Lung (tissue), 12 donors: ENCODE data around the gene ATP1A1. TPM values are rescaled to one million over a fixed set of nuclear protein-coding genes. Genes with fewer than 3 reads are reported as not detected.

ENCODE experiments used
- ATAC-seq: fragments of 200-7000 bp; cut with Tn5 transposase; one replicate; pipeline ENCODE4 v1.9.1; 2020; ENCODE audit warnings: moderate number of reproducible peaks; ENCODE audit not compliant: insufficient read depth, low FRiP score
- DNase-seq, 3 donors: peaks; one replicate each; pipeline ENCODE4 v3.0.0-alpha.2; 2013 to 2017
- H3K27ac ChIP-seq, 2 donors: one replicate each; pipeline ENCODE4 v1.5.1; 2013; ENCODE audit warnings: mild to moderate bottlenecking in 2 of 2, moderate library complexity in 2 of 2, control low read depth in 1 of 2, inconsistent platforms in 1 of 2, low read depth in 1 of 2, low read length in 1 of 2
- H3K27me3 ChIP-seq, 3 donors: one replicate each; pipeline ENCODE4 v1.5.1; 2013; ENCODE audit warnings: low read length in 2 of 3; ENCODE audit not compliant: control insufficient read depth in 3 of 3, insufficient read depth in 3 of 3
- H3K36me3 ChIP-seq, 4 donors: one replicate each; pipeline ENCODE4 v1.5.1; 2013; ENCODE audit warnings: low read length in 4 of 4, mild to moderate bottlenecking in 1 of 4, moderate library complexity in 1 of 4; ENCODE audit not compliant: control insufficient read depth in 4 of 4, insufficient read depth in 4 of 4
- H3K4me1 ChIP-seq, 5 donors: one replicate each; pipeline ENCODE4 v1.5.1; 2013; ENCODE audit warnings: low read length in 5 of 5, mild to moderate bottlenecking in 2 of 5, moderate library complexity in 1 of 5; ENCODE audit not compliant: control insufficient read depth in 5 of 5, insufficient read depth in 5 of 5
- H3K4me3 ChIP-seq: one replicate; pipeline ENCODE4 v1.5.1; 2013; ENCODE audit warnings: mild to moderate bottlenecking, control low read depth, moderate library complexity
- H3K9ac ChIP-seq, 2 donors: one replicate each; pipeline ENCODE4 v1.5.1; 2013; ENCODE audit warnings: low read length in 2 of 2, control low read depth in 1 of 2; ENCODE audit not compliant: insufficient read depth in 1 of 2
- H3K9me3 ChIP-seq, 4 donors: one replicate each; pipeline ENCODE4 v1.5.1; 2013; ENCODE audit warnings: low read length in 3 of 4, mild to moderate bottlenecking in 1 of 4, moderate library complexity in 1 of 4; ENCODE audit not compliant: control insufficient read depth in 4 of 4, insufficient read depth in 3 of 4
- WGBS, 2 donors: extraction: QIAGEN DNeasy Blood & Tissue Kit; methylation state at CpG; one replicate each; pipeline ENCODE4 v1.1.7; 2013; 5-methylcytosine and 5-hydroxymethylcytosine counted together
- polyA plus RNA-seq, 2 donors: library from polyadenylated mRNA; stranded (reverse); fragments of 200-250 nt; gene quantifications; one replicate each; pipeline ENCODE4 v1.2.1, GENCODE V29; 2013
- total RNA-seq, 2 donors: library from RNA; depleted of rRNA in 1 of 2; stranded (reverse); fragments of >200 nt in 1 of 2; gene quantifications; one replicate each; pipeline ENCODE4 v1.2.1, GENCODE V29; 2014 to 2021
- TF ChIP-seq, protein P1 (sequence below): IDR thresholded peaks from 2 replicates; pipeline ENCODE4 v1.5.1; 2012; ENCODE audit warnings: mild to moderate bottlenecking; ENCODE audit errors: control extremely low read depth, extremely low read depth
- donor health status: control.
- donor health status: control.
- donor health status: Bipolar disorder and iron deficiency.
- donor health status: healthy.
- donor health status: DM: yes; HTN: yes; CAD: no.

ATP1A1 gene
- total and polyA plus RNA-seq, 4 donors: 320 to 715 (median 612) TPM

DNA sequence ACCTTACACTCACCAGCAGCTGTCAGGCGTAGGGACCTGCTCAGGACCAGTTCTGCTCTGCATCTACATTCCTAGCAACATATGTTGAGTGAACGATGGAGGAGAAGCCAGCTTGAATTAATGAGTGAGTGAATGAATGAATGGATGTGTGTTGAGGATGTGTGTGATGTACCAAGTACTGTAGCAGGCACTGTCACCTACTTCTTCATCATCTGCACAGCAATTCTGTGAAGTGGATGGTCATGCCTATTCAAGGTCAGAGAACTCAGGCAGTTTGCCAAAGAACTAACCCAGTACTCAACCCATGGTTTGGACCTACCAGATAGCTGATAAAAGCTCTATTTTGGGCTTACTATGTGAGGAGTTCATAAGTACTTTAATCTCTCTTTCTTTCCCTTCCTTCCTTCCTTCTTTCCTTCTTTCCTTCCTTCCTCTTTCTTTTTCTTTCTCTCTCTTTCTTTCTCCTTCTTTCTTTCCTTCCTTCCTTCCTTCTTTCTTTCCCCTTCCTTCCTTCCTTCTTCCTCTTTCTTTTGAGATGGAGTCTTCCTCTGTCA lies 56.9 kb downstream of the ATP1A1 start:
- TF ChIP-seq, protein P1, sequence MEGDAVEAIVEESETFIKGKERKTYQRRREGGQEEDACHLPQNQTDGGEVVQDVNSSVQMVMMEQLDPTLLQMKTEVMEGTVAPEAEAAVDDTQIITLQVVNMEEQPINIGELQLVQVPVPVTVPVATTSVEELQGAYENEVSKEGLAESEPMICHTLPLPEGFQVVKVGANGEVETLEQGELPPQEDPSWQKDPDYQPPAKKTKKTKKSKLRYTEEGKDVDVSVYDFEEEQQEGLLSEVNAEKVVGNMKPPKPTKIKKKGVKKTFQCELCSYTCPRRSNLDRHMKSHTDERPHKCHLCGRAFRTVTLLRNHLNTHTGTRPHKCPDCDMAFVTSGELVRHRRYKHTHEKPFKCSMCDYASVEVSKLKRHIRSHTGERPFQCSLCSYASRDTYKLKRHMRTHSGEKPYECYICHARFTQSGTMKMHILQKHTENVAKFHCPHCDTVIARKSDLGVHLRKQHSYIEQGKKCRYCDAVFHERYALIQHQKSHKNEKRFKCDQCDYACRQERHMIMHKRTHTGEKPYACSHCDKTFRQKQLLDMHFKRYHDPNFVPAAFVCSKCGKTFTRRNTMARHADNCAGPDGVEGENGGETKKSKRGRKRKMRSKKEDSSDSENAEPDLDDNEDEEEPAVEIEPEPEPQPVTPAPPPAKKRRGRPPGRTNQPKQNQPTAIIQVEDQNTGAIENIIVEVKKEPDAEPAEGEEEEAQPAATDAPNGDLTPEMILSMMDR: no peak

DNA sequence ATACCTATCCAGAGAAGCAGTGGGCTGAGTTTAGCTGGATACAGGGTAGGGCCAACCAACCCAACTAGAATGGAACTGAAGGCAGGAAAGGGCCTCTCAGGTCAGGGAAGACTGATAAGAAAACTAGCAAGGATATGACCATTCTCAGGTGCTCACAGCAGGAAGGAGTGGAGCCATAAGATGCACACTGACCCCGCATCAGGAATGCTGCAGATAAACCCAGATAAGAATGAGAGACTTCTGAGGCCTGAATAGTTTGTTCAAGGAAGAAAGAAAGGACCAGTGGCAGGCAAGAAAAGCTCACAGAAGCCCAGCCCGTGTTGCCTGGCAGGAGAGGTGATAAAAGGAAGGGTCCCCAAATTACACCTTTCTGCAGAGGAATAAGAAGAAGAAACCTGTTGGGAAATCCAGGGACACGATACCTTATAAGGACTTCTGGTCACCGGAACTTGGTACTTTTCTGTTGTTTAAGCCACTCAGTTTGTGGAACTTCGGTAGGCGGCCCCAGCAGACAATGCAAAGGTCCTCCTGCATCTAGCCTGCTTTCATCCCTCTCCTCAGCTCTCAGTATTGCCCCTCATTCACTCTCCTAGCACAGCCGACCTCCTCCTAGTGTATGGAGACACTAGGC lies 58.9 kb downstream of the ATP1A1 start:
- 78 to 79% methylated on average over 7 of the region's 7 CpGs for WGBS, 2 donors
- no peak for ATAC-seq
- no peak for DNase-seq

More for the DNA sequence above, 56.9 kb downstream of the ATP1A1 start:
- peak overlapping the region in 1 of 2 donors; percentile 71 for H3K27ac ChIP-seq
- H3K9ac ChIP-seq: no peak overlapping the region
- H3K4me1 ChIP-seq: peaks cover 0 to 5% (median 0%) of the 10 kb centered on the region in 5 donors
- DNase-seq: no peak
- no peaks in the 10 kb centered on the region for H3K9me3 ChIP-seq
- H3K36me3 ChIP-seq: no peaks in the 10 kb centered on the region
- no peak overlapping the region for H3K4me3 ChIP-seq
- ATAC-seq: no peak
- H3K27me3 ChIP-seq: no peaks in the 10 kb centered on the region
- 92 to 95% methylated on average over 2 of the region's 2 CpGs for WGBS, 2 donors

DNA sequence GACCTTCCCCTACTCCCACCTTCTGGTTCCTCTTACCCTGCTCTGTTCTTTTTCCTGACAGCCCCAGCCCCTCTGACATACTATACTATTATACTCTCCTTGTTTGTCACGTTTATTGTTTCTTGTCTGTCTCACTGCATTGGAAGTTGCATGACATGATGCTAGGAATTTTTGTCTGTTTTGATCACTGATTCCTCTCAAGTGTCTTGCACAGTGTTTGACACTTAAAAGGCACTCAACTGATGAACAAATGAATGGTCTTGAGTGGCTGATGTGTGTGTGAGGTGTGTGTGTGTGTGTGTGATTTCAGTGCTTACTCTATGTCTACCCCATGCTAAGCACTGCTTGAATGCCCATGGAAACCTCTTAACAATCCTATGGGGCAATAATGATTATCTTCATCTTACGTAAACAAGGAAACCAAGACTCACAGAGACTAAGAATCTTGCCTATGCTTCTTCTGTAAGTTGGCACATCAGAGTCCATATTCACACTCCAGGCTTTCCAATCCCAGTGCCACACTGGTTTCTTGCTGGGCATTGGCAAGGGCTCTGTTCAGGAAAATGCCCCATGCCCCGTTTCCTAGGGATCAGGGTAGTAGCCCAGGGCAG lies 59.7 kb downstream of the ATP1A1 start:
- H3K36me3 ChIP-seq: no peaks in the 10 kb centered on the region
- no peak for ATAC-seq

More for the DNA sequence above, 58.9 kb downstream of the ATP1A1 start:
- no peak overlapping the region for H3K9ac ChIP-seq
- no peaks in the 10 kb centered on the region for H3K36me3 ChIP-seq
- no peak overlapping the region for H3K4me3 ChIP-seq
- H3K4me1 ChIP-seq: peaks cover 0 to 5% (median 0%) of the 10 kb centered on the region in 5 donors
- H3K27me3 ChIP-seq: no peaks in the 10 kb centered on the region
- H3K9me3 ChIP-seq: no peaks in the 10 kb centered on the region
- H3K27ac ChIP-seq: peak overlapping the region in 1 of 2 donors; percentile 78
- TF ChIP-seq, protein P1: no peak

More for the DNA sequence above, 59.7 kb downstream of the ATP1A1 start:
- DNase-seq: no peak
- Histone ChIP-seq H3K9me3 (no peaks in the 10 kb centered on the region), H3K4me1 (peaks cover 0 to 5% (median 0%) of the 10 kb centered on the region in 5 donors), H3K9ac (no peak overlapping the region), H3K27ac (peak overlapping the region in 1 of 2 donors; percentile 78), H3K4me3 (no peak overlapping the region), H3K27me3 (no peaks in the 10 kb centered on the region)
- WGBS, 2 donors: 65 to 73% methylated on average over 3 of the region's 3 CpGs
- TF ChIP-seq, protein P1: no peak
